ENCODE data around the gene APCDD1L. TPM values are rescaled to one million over a fixed set of nuclear protein-coding genes. Genes with fewer than 3 reads are reported as not detected.

Gene APCDD1L
- total RNA-seq, 1 experiment from 2014 or later: 2.6 TPM

DNA sequence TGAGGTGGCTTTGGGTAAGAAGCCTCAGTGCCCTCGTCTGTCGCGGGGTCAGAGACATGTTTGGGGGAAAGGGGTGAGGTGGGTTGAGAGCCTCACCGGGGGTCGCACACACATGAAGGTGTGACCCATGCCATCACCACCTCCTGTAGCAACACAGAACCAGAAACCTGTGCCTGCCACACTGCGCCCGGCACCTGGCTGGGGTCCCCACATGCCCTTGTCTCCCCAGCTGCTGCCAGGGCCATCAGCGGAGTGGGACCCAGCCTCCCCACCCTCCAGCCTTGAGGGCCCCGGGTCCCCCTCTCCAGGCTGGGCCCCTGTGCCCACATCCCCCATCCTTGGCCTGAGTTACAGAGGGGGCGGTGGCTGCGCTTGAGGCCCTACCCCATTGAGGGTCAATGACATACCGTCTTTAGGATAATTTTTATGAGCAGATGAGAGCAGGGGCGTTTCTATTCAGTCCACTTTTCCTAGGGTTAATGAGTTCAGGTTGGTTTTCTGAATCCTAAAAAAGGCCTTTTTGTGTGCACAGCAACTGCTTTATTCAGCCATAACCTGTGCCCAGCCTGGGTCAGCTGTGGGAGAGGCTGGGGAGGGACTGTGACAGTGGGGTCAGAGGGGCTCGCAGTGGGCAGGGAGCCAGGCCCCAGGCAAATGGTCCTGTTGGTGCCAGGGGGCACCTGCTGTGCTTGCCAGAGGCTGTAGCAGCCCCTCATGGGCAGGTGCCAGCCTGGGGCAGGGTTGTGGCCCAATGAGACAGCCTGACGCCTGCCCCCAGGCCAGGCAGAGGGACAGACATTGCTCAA lies 19.4 kb downstream of the APCDD1L start:
- Histone ChIP-seq H3K27me3 (ENCODE audit: control insufficient read depth, insufficient read depth, low read length) (no peaks in the 10 kb centered on the region), H3K36me3 (replicated peaks; ENCODE audit: control insufficient read depth, insufficient read depth, low read length) (no peaks in the 10 kb centered on the region), H3K4me3 (ENCODE audit: insufficient read depth, low read depth, low read length) (no peak overlapping the region)
- DNase-seq: no peak

DNA sequence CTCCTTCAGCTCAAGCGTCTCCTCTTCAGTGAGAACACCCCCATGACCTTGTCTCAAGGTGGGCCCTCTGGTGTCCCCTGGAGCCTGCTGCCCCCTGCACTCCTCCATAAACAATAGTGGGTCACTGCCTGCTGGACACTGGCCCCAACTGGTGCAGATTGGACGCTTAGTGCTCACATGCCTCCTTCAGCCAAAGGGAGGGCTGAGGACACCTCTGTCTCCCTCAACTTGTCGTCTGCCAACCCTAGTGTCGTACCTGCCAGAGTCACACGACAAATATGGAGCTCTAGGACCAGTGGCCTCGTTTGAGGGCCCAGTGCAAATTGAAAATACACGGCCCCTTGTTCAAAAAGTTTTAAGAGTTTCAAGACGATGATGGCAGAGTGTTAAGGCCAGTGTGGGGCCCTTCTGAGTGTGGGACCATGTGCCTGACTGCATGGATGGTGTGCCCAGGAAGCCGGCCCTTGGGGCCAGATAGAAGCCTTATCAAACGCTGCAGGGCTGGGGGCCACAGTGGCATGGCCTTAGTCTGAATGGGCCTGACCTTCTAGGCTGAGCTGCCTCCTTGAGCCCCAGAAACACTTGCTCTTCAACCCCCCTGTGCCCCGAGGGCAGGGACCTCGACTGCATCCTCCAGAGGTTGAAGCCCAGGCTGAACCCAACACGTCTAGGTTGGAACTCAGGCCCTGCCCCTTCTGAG lies 20.1 kb downstream of the APCDD1L start:
- no peak for DNase-seq
- H3K27me3 ChIP-seq (ENCODE audit: control insufficient read depth, insufficient read depth, low read length): no peaks in the 10 kb centered on the region
- no peaks in the 10 kb centered on the region for H3K36me3 ChIP-seq (replicated peaks; ENCODE audit: control insufficient read depth, insufficient read depth, low read length)
- H3K4me3 ChIP-seq (ENCODE audit: insufficient read depth, low read depth, low read length): no peak overlapping the region

DNA sequence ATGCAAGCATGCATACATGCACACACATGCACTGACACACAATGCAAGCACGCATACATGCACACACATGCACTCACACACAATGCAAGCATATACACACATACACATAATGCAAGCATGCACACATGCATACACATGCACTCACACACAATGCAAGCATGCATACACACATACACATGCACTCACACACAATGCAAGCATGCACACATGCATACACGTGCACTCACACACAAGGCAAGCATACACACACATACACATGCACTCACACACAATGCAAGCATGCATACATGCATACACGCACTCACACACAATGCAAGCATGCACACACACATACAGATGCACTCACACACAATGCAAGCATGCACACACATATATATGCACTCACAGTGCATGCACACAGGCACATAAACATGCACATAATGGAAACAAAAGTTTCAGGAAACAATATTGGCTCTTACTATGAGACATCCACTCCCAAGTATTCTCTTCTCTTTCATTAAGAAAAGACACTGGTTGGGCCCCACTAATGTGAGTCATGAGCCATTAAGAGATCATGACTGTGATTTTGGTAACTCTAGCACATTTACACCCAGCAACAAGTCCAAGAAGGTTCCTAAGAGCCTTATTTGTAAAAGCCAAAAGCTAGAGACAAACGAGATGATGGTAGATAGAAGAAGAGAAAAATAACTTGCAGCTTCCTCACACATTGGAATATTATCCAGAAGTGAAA lies 22.2 kb downstream of the APCDD1L start:
- H3K36me3 ChIP-seq (replicated peaks; ENCODE audit: control insufficient read depth, insufficient read depth, low read length): no peaks in the 10 kb centered on the region
- DNase-seq: no peak
- H3K27me3 ChIP-seq (ENCODE audit: control insufficient read depth, insufficient read depth, low read length): no peaks in the 10 kb centered on the region
- H3K4me3 ChIP-seq (ENCODE audit: insufficient read depth, low read depth, low read length): no peak overlapping the region

DNA sequence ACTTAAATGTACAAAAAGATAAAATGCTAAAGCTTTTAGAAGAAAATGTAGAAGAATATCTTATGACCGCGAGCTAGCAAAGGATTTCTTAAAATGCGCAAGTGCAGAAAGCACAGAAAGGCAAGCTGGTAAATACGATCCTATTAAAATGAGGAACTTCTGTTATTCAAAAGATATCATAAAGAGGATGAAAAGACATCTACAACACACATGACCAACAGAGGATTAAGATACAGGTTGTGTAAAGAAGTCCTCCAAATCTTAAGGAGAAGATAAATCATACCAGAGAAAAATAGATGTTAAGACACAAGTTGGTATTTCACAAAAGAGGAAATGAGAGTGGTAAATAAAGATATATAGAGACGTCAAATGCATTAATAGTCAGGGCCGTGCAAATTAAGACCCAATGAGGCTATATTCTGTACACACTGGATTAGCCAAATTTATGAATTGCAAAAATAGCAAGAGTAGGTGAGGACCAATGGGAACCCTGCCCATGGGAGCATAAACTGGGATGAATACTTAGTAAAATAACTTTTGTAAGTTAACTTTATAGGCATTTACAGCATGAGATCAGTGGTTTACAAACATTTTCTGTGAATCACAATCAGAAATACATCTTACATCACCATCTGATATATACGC lies 23.0 kb downstream of the APCDD1L start:
- Histone ChIP-seq H3K27me3 (ENCODE audit: control insufficient read depth, insufficient read depth, low read length) (no peaks in the 10 kb centered on the region), H3K4me3 (ENCODE audit: insufficient read depth, low read depth, low read length) (no peak overlapping the region), H3K36me3 (replicated peaks; ENCODE audit: control insufficient read depth, insufficient read depth, low read length) (no peaks in the 10 kb centered on the region)
- no peak for DNase-seq

DNA sequence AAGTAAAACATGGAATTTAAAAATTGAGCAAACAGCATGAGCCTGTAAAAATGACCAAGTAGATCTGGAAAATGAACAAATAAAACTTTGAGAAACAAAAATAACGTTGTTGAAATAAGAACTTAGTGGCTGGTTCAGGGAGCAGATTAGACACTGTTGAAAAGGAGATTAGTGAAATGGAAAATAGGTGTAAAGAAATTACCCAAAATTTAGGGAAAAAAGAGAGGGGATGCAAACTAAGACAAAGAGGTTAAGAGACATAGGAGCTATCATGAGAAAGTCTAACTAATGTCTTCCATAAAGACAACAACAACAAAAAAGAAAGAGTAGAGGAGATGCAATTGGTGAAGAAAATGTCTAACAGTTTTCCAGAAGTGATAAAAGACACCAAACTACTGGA lies 29.0 kb downstream of the APCDD1L start:
- no peaks in the 10 kb centered on the region for H3K36me3 ChIP-seq (replicated peaks; ENCODE audit: control insufficient read depth, insufficient read depth, low read length)
- H3K4me3 ChIP-seq (ENCODE audit: insufficient read depth, low read depth, low read length): no peak overlapping the region
- H3K27me3 ChIP-seq (ENCODE audit: control insufficient read depth, insufficient read depth, low read length): no peaks in the 10 kb centered on the region
- DNase-seq: no peak

GRCh38 chr20:58485393-58485792 lies 29.8 kb downstream of the APCDD1L start:
- Histone ChIP-seq H3K27me3 (ENCODE audit: control insufficient read depth, insufficient read depth, low read length) (no peaks in the 10 kb centered on the region), H3K4me3 (ENCODE audit: insufficient read depth, low read depth, low read length) (no peak overlapping the region)

GRCh38 chr20:58483470-58483869 lies 31.7 kb downstream of the APCDD1L start:
- DNase-seq: no peak
- no peaks in the 10 kb centered on the region for H3K36me3 ChIP-seq (replicated peaks; ENCODE audit: control insufficient read depth, insufficient read depth, low read length)
- no peak overlapping the region for H3K4me3 ChIP-seq (ENCODE audit: insufficient read depth, low read depth, low read length)
- no peaks in the 10 kb centered on the region for H3K27me3 ChIP-seq (ENCODE audit: control insufficient read depth, insufficient read depth, low read length)

More at GRCh38 chr20:58485393-58485792, 29.8 kb downstream of the APCDD1L start:
- no peak for DNase-seq
- no peaks in the 10 kb centered on the region for H3K36me3 ChIP-seq (replicated peaks; ENCODE audit: control insufficient read depth, insufficient read depth, low read length)

DNA sequence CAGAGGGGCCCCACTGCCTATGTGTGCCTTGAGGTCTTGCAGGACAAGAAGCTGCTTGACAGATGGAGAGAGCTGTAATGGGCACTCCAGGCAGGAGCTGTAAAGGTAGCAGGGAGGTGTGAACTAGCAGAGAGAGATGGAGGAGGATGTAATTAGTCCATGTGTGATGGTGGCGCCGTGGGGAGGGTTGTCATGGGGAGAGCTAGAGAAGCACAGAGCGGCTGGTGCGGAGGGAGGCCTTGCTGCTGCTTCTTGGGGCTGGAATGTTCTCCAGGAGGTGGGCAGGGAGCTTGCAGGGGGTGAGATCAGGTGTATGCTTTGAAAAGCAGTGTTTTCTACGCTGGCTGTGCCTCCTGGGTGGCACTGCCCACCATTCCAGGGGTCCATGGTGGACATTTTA lies 32.1 kb downstream of the APCDD1L start:
- DNase-seq: no peak
- no peaks in the 10 kb centered on the region for H3K36me3 ChIP-seq (replicated peaks; ENCODE audit: control insufficient read depth, insufficient read depth, low read length)
- no peaks in the 10 kb centered on the region for H3K27me3 ChIP-seq (ENCODE audit: control insufficient read depth, insufficient read depth, low read length)
- no peak overlapping the region for H3K4me3 ChIP-seq (ENCODE audit: insufficient read depth, low read depth, low read length)

DNA sequence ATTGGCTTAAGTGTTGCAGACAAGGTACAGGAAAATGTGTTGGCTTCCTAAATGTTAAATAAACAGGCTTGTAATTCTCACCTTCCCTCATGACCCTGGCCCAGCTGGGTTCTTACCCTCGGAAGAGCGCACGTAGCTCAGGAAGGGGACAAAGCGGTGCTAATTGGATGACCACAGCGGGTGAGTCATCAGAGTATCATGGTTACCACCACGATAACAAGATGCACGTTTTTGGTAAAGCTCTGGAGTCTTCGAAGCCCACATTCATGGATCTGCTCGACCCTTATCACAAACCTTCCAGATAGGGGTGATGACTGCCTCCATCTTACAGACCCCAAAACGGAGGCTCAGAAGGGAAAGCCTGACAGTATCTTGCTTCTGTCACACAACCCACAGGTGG lies 32.8 kb downstream of the APCDD1L start:
- DNase-seq: no peak
- no peaks in the 10 kb centered on the region for H3K27me3 ChIP-seq (ENCODE audit: control insufficient read depth, insufficient read depth, low read length)
- H3K36me3 ChIP-seq (replicated peaks; ENCODE audit: control insufficient read depth, insufficient read depth, low read length): no peaks in the 10 kb centered on the region
- H3K4me3 ChIP-seq (ENCODE audit: insufficient read depth, low read depth, low read length): no peak overlapping the region

DNA sequence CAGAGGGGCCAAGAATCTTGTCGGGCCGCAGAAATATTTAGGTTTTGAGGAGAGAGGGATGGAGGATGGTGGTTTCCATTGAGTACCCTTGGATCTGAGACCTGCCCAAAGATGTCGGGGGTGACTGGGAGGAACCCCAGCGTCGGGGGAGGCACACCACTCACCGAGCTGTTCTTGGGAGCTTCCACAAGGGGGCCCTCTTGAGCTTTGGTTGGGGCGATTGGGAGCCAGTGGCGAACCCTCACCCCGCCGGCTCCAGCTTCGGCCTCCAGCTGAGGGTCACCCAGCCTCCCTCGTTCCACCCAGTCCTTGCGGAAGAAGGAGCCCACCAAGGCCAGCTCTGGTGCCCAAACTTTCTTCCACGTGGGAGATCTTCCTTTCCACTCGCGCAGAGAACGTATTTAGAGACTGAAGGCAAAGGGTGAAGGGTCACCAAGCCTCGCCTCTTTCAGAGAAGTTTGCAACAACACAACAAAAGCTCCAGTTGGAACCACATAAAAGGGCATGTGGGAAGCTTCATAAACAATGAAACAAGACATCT lies 33.6 kb downstream of the APCDD1L start:
- DNase-seq: peak; percentile 94
- Histone ChIP-seq H3K4me3 (ENCODE audit: insufficient read depth, low read depth, low read length) (no peak overlapping the region), H3K36me3 (replicated peaks; ENCODE audit: control insufficient read depth, insufficient read depth, low read length) (no peaks in the 10 kb centered on the region), H3K27me3 (ENCODE audit: control insufficient read depth, insufficient read depth, low read length) (no peaks in the 10 kb centered on the region)

DNA sequence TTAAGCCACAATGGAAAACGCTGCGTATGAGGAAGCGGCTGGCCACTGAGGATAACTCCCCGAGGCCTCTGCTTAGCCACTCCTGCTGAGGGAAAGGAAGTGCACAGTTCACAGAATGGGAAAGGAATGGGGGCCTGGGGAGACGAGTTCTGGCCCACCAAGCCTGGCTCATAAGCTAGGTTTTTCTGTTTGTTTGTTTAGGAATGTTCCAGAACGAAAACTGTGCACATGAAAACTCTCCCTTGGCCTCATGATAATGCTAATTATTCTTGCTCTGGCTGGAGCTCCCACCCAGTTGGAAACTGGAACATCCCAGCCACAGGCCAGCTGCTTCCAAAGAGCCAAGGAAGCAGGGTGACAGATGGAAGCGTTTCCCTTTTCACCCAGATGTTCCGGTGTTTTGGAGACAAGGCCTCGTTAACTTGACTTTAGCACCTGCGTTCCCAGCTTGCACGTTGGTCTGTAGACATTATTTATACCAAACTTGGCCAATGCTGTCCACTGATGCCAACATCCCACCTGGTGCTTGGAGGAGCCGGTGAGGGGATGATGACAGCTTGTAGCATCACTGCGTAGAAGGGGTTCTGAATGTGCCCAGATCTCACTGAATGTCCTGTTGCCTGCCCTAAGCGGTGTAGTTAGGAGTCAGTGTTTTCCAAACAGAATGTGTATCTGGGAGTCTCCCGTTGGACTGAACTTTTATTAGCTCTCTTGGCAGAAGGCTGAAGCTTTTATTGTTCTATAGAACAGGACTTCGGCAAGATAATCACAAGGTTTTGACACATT lies 34.5 kb downstream of the APCDD1L start:
- no peak overlapping the region for H3K4me3 ChIP-seq (ENCODE audit: insufficient read depth, low read depth, low read length)
- no peaks in the 10 kb centered on the region for H3K36me3 ChIP-seq (replicated peaks; ENCODE audit: control insufficient read depth, insufficient read depth, low read length)
- no peaks in the 10 kb centered on the region for H3K27me3 ChIP-seq (ENCODE audit: control insufficient read depth, insufficient read depth, low read length)
- DNase-seq: no peak

DNA sequence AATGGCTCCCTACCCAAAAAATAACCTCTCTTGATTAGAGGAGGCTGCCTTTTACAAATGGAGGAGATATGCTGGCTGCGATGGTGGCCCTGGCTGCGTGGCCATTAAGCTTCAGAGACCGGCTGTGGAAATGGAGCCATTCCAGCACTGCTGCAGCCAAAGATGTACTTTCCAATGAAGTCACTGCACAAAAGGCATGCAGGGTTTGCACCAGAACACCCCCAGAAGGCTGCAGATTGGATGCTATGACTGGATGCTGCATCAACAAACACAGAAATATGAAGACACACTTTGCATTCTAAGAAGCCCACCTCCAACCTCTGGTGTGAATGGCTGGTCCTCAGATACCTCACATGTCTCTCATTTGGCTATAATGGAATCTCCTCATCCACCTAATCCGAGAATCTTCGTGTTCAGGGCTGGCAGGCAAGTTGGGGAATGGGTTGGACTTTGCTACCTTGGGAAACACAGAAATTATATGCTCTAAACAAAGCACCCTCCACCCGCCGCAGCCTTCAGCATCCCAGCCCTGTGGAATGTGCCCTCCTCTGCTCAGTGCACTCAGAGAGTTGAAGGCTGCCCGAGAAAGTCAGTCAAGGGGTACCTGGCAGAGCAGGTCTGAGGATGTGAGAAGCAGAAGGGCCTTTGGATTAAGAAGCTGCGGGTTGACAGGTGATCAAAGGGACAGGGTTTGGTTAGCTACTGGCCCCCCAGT lies 35.3 kb downstream of the APCDD1L start:
- Histone ChIP-seq H3K36me3 (replicated peaks; ENCODE audit: control insufficient read depth, insufficient read depth, low read length) (no peaks in the 10 kb centered on the region), H3K4me3 (ENCODE audit: insufficient read depth, low read depth, low read length) (no peak overlapping the region), H3K27me3 (ENCODE audit: control insufficient read depth, insufficient read depth, low read length) (no peaks in the 10 kb centered on the region)
- no peak for DNase-seq

DNA sequence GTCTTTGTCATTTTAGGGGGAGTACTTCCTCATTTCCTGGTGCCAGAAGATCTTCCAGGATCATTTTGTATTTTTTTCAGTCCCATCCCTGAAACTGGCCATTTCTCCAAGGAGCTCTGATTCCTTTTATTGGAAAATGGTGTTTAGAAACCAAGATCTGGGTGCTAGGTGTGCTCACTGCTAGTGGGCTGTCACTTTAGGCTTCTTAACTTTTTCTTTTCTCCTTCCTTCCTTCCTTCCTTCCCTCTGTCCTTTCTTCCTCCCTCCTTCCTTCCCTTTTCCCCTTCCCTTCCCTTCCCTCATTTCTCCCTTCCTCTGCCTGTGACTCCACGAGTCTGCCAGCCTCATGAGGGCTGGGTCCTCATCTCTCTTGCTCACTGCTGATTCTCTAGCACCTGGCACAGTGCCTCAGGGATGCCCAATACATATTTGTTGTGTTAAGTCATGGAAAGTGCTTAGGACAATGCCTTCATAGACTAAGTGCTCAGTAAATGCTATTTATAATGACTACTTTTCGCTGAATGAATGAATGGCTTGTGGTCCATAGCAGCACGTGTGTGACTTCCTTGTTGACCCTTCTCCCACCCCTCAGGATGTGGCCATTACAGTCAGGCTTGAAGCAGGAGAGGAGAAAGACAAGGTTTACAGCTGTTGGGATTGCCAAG lies 36.9 kb downstream of the APCDD1L start:
- Histone ChIP-seq H3K27me3 (ENCODE audit: control insufficient read depth, insufficient read depth, low read length) (no peaks in the 10 kb centered on the region), H3K36me3 (replicated peaks; ENCODE audit: control insufficient read depth, insufficient read depth, low read length) (no peaks in the 10 kb centered on the region), H3K4me3 (ENCODE audit: insufficient read depth, low read depth, low read length) (no peak overlapping the region)
- no peak for DNase-seq
